ENCODE measurements around the gene RPRD2.

Gene RPRD2

GRCh38 chr1:150514913-150515327 is 151.0 kb downstream of the RPRD2 start:
- no peak for DNase-seq (ENCODE audit: low read depth)

- peak; percentile 97 for DNase-seq (ENCODE audit: low read depth)
These were observed 151.5 kb downstream of the RPRD2 start, which contains the start of gene FALEC for GRCh38 chr1:150515328-150516049. TSS of gene FALEC (plus strand) at chr1:150515752.

GRCh38 chr1:150516050-150516591 is 152.2 kb downstream of the RPRD2 start:
- DNase-seq (ENCODE audit: low read depth): peak; percentile 33

- DNase-seq (ENCODE audit: low read depth): peak; percentile 12
These were observed 152.7 kb downstream of the RPRD2 start for GRCh38 chr1:150516616-150517015.

DNA sequence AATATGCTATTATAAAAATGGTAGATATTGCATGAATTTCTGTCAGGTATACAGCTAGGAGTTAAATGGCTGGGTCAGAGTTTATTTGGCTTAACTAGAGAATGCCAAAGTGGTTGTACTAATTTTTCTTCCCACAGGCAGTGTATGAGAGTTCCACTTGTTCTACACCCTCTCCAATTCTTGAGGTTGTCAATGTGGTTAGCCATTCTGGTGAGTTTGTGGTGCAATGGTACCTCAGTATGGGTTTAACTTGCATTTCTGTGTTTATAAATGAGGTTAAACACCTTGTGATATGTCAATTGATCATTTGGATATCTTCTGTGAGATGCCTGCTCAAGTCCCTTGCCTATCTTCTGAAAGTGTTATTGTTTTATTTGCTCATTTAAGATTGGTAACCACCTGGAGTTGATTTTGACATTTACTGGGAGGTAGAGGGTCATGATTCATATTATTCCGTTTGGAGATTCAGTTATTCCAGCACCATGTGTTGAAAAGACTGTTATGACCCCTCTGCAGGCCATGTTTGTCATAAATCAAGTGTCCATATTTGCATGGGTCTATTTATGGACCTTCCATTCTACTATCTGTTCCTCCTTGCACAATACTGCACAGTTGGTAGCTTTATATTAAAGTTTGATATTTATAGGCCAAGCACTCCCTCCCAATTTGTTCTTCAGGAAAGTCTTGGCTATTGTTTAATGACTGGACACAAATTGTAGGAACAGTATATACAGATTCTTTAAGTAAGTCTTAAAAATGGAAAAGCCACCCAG is 157.4 kb downstream of the RPRD2 start:
- no peak for DNase-seq (ENCODE audit: low read depth)

DNA sequence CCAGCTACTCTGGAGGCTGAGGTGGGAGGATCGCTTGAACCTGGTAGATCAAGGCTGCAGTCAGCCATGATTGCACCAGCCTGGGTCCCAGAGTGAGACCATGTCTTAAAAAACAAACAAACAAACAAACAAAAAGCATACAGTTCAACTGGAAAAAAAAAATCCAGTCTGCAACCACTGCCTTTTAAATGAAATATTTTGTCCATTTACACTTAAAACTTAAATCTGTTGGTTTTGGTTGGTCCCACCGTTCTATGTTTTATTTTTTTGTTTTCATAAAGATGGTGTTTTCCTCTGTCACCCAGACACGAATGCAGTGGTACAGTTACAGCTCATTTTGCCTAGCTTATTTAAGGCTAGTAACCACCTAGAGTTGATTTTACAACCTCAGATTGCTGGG is 161.4 kb downstream of the RPRD2 start:
- no peak for DNase-seq (ENCODE audit: low read depth)

Data from EH (cell line).